ENCODE results near the gene LAMB2.

- TF ChIP-seq POLR2AphosphoS5 (IDR thresholded peaks at IDR 0.05; ENCODE audit: borderline replicate concordance, low read depth, low read length), result no peak
- no peak for TF ChIP-seq FOXP2 (optimal IDR thresholded peaks at IDR 0.05; ENCODE audit: control extremely low read depth, extremely low read length, insufficient read depth)
These were observed 20.6 kb downstream of the LAMB2 start for GRCh38 chr3:49112262-49112661.

Measured in SK-N-MC (cell line).